MCF 10A (cell line): Measurements from ENCODE around the gene DPPA5. TPM values are rescaled to one million over a fixed set of nuclear protein-coding genes. Genes with fewer than 3 reads are reported as not detected.

Source experiments
- BruUV-seq: library from RNA; stranded (reverse); fragments of 400-500 nt; replicated peaks from 2 replicates; lab custom pipeline; 2021; lab: Mats Ljungman, UMichigan
- CTCF ChIA-PET: fragments of 300-600 bp; sonication (Branson Sonifier 250); formaldehyde crosslinking; extraction: SDS; loops from one replicate; lab custom pipeline; 2021; ENCODE audit warnings: antibody characterized with exemption, inconsistent platforms; lab: Yijun Ruan, JAX
- POLR2A ChIA-PET: fragments of 300-600, 350-650 bp; sonication (Branson Sonifier 250); formaldehyde crosslinking; extraction: SDS; loops from one replicate; lab custom pipeline; 2020; ENCODE audit warnings: antibody characterized with exemption, inconsistent platforms; lab: Yijun Ruan, JAX
- DNase-seq: peaks from one replicate; pipeline ENCODE4 v3.0.0-alpha.2; 2018; ENCODE audit not compliant: unreplicated experiment
- H3K27ac Mint-ChIP-seq: one replicate; pipeline ENCODE4 v1.8.0; 2022; ENCODE audit warnings: mild to moderate bottlenecking, low read depth, mixed read lengths; ENCODE audit not compliant: unreplicated experiment
- H3K27me3 Mint-ChIP-seq: one replicate; pipeline ENCODE4 v1.8.0; 2022; ENCODE audit warnings: mixed read lengths; ENCODE audit not compliant: insufficient read depth, unreplicated experiment
- H3K36me3 Mint-ChIP-seq: one replicate; pipeline ENCODE4 v1.8.0; 2022; ENCODE audit warnings: mild to moderate bottlenecking, moderate library complexity, mixed read lengths; ENCODE audit not compliant: insufficient read depth, unreplicated experiment
- H3K4me1 Mint-ChIP-seq: one replicate; pipeline ENCODE4 v1.8.0; 2022; ENCODE audit warnings: mixed read lengths; ENCODE audit not compliant: insufficient read depth, unreplicated experiment
- H3K4me3 Mint-ChIP-seq: one replicate; pipeline ENCODE4 v1.8.0; 2022; ENCODE audit warnings: mild to moderate bottlenecking, moderate library complexity, mixed read lengths; ENCODE audit not compliant: unreplicated experiment
- H3K9me3 Mint-ChIP-seq: one replicate; pipeline ENCODE4 v1.8.0; 2022; ENCODE audit warnings: mixed read lengths; ENCODE audit not compliant: unreplicated experiment
- CTCF ChIP-seq: fragments of 200-600 bp; IDR thresholded peaks from one replicate; pipeline ENCODE4 v1.8.0; 2022; ENCODE audit warnings: antibody characterized with exemption, mild to moderate bottlenecking; ENCODE audit not compliant: unreplicated experiment
- intact Hi-C: fragments of 100-400 bp; cut with micrococcal nuclease; formaldehyde crosslinking; loops from 2 replicates; pipeline ENCODE4 v1.14.1; 2022
- total RNA-seq: library from RNA; stranded (reverse); gene quantifications from 2 replicates; pipeline ENCODE4 v1.2.3, GENCODE V29; 2022

DPPA5 gene
- total RNA-seq, 1 experiment from 2014 or later = not detected

- no peak for TF ChIP-seq CTCF
- no peak for DNase-seq
- BruUV-seq = no TSS peak
- Mint-ChIP-seq H3K9me3 (no peaks in the 10 kb centered on the region), H3K4me3 (no peak overlapping the region), H3K27ac (no peak overlapping the region), H3K36me3 (no peaks in the 10 kb centered on the region), H3K27me3 (no peaks in the 10 kb centered on the region), H3K4me1 (no peaks in the 10 kb centered on the region)
- intact Hi-C loops = no loop called here
- CTCF ChIA-PET = no interaction called here
- POLR2A ChIA-PET = no interaction called here
These were observed 9.4 kb upstream of the DPPA5 start for GRCh38 chr6:73363537-73363875.

GRCh38 chr6:73362869-73363536 is 8.9 kb upstream of the DPPA5 start:
- no peak for TF ChIP-seq CTCF
- intact Hi-C loops = no loop called here
- no peaks in the 10 kb centered on the region for H3K9me3 Mint-ChIP-seq
- CTCF ChIA-PET = no interaction called here
- H3K27ac Mint-ChIP-seq = no peak overlapping the region
- H3K27me3 Mint-ChIP-seq = no peaks in the 10 kb centered on the region
- no peaks in the 10 kb centered on the region for H3K36me3 Mint-ChIP-seq
- BruUV-seq = no TSS peak
- POLR2A ChIA-PET = no interaction called here
- no peak overlapping the region for H3K4me3 Mint-ChIP-seq
- no peak for DNase-seq
- H3K4me1 Mint-ChIP-seq = no peaks in the 10 kb centered on the region

- no peak for TF ChIP-seq CTCF
- Mint-ChIP-seq H3K27ac (no peak within 1 kb of the TSS), H3K9me3 (no peaks in the 10 kb centered on the region), H3K4me3 (no peak within 1 kb of the TSS), H3K4me1 (no peaks in the 10 kb centered on the region), H3K27me3 (no peaks in the 10 kb centered on the region), H3K36me3 (no peaks in the 10 kb centered on the region)
- ChIA-PET CTCF (no interaction called here), POLR2A (no interaction called here)
- intact Hi-C loops = no loop called here
- BruUV-seq = no TSS peak
- DNase-seq = no peak
These were observed 8.3 kb upstream of the DPPA5 start, which contains the start of gene KHDC3L for GRCh38 chr6:73362358-73362757. TSS of gene KHDC3L (plus strand) at chr6:73362658. CDS start at chr6:73362730, 72 bp downstream.

GRCh38 chr6:73349311-73349710 is 4.8 kb downstream of the DPPA5 start:
- ChIA-PET CTCF (interaction anchor here (0.6 to 0.9 kb wide), 2 partner anchors 22 to 40 kb away, joined by 3 to 8 read pairs; no protein-coding TSS in a partner anchor), POLR2A (no interaction called here)
- Mint-ChIP-seq H3K4me1 (no peaks in the 10 kb centered on the region), H3K9me3 (no peaks in the 10 kb centered on the region), H3K36me3 (no peaks in the 10 kb centered on the region), H3K27me3 (peaks cover 11% of the 10 kb centered on the region), H3K4me3 (no peak overlapping the region), H3K27ac (no peak overlapping the region)
- BruUV-seq = no TSS peak
- no peak for TF ChIP-seq CTCF
- no peak for DNase-seq
- intact Hi-C loops = no loop called here
